Activated T-helper 9 cell treated with anti-CD3 and anti-CD28 coated beads, Interleukin-2, amount 50 U/mL, for 16 hours (primary cell): Measurements from ENCODE around the gene FAF2.
"Not testable (repeated sequence)": the region's sequence is repeated elsewhere in the genome, so short reads cannot be mapped to it uniquely, and the experiment has no call there.

Experiments
- DNase-seq: peaks from one replicate; pipeline ENCODE4 v3.0.0-alpha.2; 2020; ENCODE audit warnings: low read depth

The FAF2 gene

DNA sequence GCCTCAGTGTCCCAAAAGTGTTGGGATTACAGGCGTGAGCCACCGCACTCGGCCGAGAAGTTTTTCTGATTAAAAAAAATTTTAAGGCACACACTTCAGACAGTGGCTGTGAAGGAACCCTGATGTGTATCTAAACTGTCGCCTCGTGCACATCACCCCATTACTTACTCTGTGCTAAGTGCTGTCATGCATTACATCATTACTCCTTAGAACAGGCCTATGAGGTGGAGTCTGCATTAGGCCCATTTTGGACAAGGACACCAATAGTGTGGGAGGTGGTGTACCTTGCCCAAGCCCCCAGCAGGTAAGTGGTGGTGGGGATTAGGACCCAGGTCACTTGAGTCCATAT, 97.2 kb downstream of the FAF2 start:
- DNase-seq, result no peak

DNA sequence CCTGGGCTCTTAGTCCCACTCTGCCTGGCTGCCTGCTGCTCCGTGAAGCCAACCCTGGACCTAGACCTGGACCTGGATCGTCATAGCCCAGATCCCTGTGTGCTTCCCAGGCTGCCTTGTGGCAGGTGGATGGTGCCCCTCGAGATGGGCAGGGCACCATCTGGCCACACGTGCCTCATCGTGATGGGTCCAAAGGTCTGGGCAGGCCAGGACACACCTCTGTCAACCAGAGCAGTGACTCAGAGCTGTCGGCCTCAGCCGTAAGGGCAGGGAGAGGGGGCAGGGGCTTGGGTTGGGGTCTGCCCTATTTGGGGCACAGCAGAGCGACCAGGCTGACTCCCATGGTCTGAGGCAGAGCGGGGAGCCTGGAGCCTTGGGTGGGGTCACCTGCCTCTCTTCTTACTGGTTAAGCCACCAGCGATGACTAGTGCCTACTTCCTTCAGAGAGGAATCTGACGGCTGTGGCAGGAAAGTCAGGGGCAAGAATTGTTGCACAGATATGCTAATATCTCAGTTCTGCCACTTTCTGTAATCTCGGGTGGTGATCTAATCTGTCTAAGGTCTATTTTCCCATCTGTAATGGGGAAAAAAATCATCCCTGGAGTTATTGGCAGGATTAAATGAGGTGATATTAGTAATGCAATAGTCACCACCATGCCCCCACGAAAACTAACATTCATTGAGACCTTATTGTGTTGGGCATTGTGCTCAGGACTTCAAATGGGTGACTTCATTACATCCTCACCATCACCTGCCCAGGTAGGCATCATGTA, 97.7 kb downstream of the FAF2 start:
- DNase-seq, result no peak

DNA sequence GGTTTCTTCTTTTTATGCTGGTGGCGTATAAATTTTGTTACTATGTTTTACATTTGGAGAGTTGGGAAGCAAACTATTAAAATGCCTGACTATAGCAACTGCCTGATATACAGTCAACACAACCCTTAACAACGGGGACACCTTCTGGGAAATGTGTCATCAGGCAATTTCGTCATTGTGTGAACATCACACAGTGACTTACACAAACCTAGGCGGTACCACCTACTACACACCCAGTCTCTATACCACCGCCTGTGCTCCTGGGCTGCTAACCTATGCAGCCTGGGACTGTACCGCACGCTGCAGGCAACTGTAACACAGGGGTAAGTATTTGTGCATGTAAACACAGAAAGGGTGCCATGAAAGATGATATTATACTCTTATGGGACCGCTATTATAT, 99.6 kb downstream of the FAF2 start:
- DNase-seq, result no peak

DNA sequence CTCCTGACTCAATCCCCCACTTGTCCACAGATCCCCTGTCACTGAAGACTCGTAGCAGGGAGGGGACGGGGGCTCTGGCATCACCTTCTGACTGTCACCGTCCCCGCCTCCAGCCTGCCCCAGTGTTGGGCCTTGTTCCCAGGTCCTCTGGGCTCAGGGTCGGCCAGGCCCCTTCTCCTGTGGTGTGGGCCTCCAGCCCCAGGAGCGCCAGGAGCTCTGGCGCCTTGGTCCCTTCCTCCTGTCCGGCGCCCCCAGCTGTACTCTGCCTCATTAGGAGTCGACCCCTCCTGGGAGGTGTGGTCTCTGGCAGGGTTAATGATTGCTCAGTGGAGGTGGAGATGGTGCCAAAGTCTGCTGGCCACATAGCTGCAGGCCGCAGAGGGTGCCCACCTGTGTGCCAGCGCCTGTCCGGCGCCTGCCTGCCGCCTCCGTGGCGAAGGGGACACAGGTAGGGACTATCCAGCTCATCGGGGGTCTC, 100.8 kb downstream of the FAF2 start, which contains the start of gene CDHR2:
Gene CDHR2, plus strand, starts transcription at position 376 of the 478 bp plus-strand sequence. CDS start 16,011 bp downstream, outside the sequence.
- no peak for DNase-seq

DNA sequence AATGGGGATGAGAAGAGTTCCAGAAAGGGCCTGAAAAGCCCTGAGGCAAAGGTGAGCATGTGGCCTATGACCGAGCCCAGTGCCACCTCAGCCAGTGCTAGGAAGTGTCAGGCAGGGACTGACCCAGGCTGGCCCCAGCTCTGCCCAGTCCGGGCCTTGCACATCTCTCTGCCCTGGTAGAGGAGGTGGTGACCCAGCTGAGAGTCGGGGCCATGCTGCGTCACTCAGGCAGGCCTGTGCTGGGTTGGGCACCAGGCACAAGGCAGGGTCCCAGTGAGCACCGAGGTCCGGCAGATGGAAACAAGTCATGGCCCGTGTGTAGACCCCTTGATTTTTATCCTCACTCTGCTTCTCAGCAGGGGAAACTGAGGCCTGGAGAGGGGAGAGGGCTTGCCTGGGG, 101.7 kb downstream of the FAF2 start:
- no peak for DNase-seq

DNA sequence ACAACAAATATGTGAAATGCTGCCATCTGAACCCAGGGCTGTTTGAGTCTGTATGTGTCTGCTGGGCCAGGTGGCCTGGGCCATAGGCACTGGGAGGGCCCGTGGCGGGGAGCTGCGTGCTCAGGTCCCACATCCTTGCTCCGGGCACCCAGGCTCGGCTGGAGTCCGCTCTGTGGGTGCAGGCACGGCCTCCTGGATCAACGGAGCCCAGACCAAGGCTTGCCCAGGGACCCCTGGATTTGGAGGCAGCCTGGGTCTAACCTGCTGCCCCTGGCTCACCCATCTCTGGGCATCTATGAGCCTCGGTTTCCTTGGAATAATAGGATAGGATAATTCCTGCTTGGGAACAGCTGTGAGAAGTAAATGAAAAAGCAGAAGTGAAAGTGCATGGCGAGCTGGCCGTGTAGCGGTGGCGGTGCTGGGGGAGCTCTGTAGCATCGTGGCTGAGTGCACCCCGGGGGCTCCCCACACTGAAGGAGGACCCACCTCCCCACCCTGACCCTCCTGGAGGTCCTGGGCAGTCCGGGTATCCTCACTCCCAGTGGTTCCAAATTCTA, 102.2 kb downstream of the FAF2 start:
- no peak for DNase-seq

DNA sequence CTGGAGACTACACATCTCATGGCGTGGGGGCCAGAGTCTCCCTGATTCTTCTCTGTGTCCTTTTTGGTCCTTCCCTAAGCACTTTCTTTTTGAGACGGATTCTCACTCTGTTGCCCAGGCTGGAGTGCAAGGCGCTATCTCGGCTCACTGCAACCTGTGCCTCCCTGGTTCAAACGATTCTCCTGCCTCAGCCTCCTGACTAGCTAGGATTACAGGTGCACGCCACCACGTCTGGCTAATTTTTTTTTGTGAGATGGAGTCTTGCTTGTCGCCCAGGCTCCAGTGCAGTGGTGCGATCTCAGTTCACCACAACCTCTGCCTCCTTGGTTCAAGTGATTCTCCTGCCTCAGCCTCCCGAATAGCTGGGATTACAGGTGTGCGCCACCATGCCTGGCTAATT, 102.8 kb downstream of the FAF2 start:
- not testable (repeated sequence) for DNase-seq

DNA sequence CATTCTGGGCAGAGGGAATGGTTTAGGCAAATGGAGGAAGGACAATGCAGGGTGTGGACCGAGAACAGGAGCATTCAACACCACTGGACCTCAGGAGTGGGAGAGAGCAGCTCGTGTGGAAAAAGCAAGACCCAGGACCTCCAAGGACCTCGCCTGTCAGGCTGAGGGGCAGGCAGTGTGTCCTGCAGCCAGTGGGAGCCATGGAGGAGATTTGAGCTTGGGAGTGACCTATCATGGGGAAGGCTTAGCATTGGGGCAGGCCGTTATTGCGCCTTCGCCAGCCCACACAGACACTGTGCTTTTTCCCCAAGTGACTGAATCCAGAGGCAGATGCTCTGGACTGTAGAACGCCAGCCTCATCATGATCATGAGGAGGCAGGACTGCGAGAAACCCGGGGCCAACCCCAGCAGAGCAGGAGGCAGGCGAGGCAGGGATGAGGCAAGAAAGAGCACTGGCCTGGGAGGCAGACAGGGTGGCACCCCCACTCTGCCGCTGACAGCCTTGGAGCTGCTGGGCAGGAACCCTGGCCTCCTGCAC, 104.2 kb downstream of the FAF2 start:
- DNase-seq, result no peak

DNA sequence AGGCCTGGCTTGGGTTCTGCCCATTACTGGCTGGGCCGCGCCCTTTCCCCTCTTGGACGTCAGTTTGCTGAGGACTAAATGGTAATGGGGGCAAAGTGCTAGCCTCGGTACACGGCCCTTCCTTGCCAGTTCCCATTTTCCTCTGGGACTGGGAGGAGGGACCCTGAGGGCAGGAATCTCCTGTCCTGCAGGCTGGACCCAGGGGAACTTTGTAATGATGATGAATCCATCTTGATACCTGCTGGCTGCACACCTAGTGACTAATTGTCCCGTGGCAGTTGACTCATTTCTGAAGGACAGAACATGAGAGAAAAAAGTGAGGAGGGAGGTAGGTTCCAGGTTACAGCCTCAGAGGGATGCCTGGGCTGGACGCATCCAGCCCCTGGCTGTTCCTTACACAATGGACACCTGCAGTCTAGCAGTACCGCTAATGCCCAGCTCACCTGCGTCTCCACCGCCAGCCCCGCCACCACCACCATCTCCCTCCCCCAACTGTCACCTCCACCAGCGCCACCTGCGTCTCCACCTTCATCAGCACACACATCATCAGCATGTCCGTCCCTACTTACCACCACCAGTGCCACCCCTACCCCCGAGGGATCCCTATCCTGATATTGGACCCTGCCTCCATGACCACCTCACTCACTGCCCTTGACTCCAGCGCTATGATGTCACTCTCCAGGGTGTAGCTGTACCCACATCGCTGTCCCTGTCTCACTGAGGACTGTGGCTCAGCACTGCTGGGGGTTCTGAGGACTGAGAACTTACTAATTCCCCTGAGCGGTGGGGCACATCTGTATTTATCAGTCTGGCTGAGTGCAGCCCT, 105.3 kb downstream of the FAF2 start:
- DNase-seq, result no peak

DNA sequence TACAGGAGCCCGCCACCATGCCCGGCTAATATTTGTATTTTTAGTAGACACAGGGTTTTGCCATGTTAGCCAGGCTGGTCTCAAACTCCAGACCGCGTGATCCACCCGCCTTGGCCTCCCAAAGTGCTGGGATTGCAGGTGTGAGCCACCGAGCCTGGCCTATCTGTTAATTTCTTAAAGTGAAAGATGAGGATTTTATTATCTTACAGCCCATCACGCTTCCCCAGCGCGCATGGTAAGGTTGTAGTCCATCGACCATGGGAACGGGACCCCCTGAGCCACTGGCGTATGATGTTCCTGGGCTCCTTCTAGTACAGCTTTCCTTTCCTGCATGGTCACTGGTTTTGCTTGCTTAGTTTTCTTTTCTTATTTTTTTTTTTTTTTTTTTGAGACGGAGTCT, 109.7 kb downstream of the FAF2 start:
- DNase-seq, result no peak
